NCI-H510A (cell line): ENCODE results near the gene PLOD2.

ENCODE experiments used
- DNase-seq: peaks from one replicate; lab custom pipeline; 2025; lab: John Stamatoyannopoulos, UW

Gene PLOD2

GRCh38 chr3:146099316-146099715 lies 61.7 kb downstream of the PLOD2 start:
- DNase-seq = no peak

- no peak for DNase-seq
These were observed 67.1 kb downstream of the PLOD2 start for GRCh38 chr3:146093896-146094295.

GRCh38 chr3:146092230-146092629 lies 68.8 kb downstream of the PLOD2 start:
- no peak for DNase-seq

GRCh38 chr3:146091397-146091796 lies 69.6 kb downstream of the PLOD2 start:
- DNase-seq = no peak

- DNase-seq = no peak
These were observed 70.5 kb downstream of the PLOD2 start for GRCh38 chr3:146090521-146090920.

GRCh38 chr3:146088840-146089239 lies 72.1 kb downstream of the PLOD2 start:
- no peak for DNase-seq

GRCh38 chr3:146087116-146087515 lies 73.9 kb downstream of the PLOD2 start:
- DNase-seq = no peak

- no peak for DNase-seq
These were observed 74.8 kb downstream of the PLOD2 start for GRCh38 chr3:146086211-146086610.

GRCh38 chr3:146085678-146086077 lies 75.3 kb downstream of the PLOD2 start:
- no peak for DNase-seq

GRCh38 chr3:146080578-146080977 lies 80.4 kb downstream of the PLOD2 start:
- DNase-seq = no peak

- no peak for DNase-seq
These were observed 83.0 kb downstream of the PLOD2 start for GRCh38 chr3:146078031-146078430.

- no peak for DNase-seq
These were observed 83.8 kb downstream of the PLOD2 start for GRCh38 chr3:146077181-146077580.

GRCh38 chr3:146072824-146073223 lies 88.2 kb downstream of the PLOD2 start:
- DNase-seq = no peak

GRCh38 chr3:146072061-146072460 lies 88.9 kb downstream of the PLOD2 start:
- no peak for DNase-seq

GRCh38 chr3:146071632-146072031 lies 89.4 kb downstream of the PLOD2 start:
- DNase-seq = no peak

GRCh38 chr3:146067048-146067447 lies 93.9 kb downstream of the PLOD2 start:
- DNase-seq = no peak

GRCh38 chr3:146065573-146066006 lies 95.4 kb downstream of the PLOD2 start:
- DNase-seq = no peak

GRCh38 chr3:146058241-146058640 lies 102.7 kb downstream of the PLOD2 start:
- DNase-seq = no peak

- DNase-seq = no peak
These were observed 108.1 kb downstream of the PLOD2 start for GRCh38 chr3:146052791-146053310.

GRCh38 chr3:146052056-146052790 lies 108.8 kb downstream of the PLOD2 start:
- DNase-seq = no peak

GRCh38 chr3:146050691-146051090 lies 110.3 kb downstream of the PLOD2 start:
- DNase-seq = no peak

GRCh38 chr3:146047485-146047884 lies 113.5 kb downstream of the PLOD2 start:
- no peak for DNase-seq

- DNase-seq = no peak
These were observed 116.9 kb downstream of the PLOD2 start for GRCh38 chr3:146044046-146044445.

- DNase-seq = no peak
These were observed 120.4 kb downstream of the PLOD2 start for GRCh38 chr3:146040630-146041029.
